ENCODE data around the gene GHRL.

- TF ChIP-seq CTCF (IDR thresholded peaks at IDR 0.05): no peak
- no peak for TF ChIP-seq POLR2AphosphoS5 (IDR thresholded peaks at IDR 0.05; ENCODE audit: low read depth, low read length)
- no peak for TF ChIP-seq TCF7L2 (IDR thresholded peaks at IDR 0.05; ENCODE audit: low read depth, low read length)
- no peak for TF ChIP-seq SIN3A (IDR thresholded peaks at IDR 0.05; ENCODE audit: borderline replicate concordance, insufficient read depth, low read depth, low read length)
Measured at GRCh38 chr3:10340476-10340875, 47.7 kb upstream of the GHRL start.

Data from Panc1 (cell line).